BLaER1 (cell line): ENCODE results near the gene PRUNE2.
"Not testable (repeated sequence)": the region's sequence is repeated elsewhere in the genome, so short reads cannot be mapped to it uniquely, and the experiment has no call there.

Source experiments
- H3K27ac ChIP-seq: shearing (Covaris generic); formaldehyde crosslinking; 2 replicates; pipeline ENCODE4 v1.8.1; 2022
- H3K27me3 ChIP-seq: shearing (Covaris generic); formaldehyde crosslinking; 2 replicates; pipeline ENCODE4 v1.8.1; 2022
- H3K36me3 ChIP-seq: shearing (Covaris generic); formaldehyde crosslinking; 2 replicates; pipeline ENCODE4 v1.8.1; 2022
- H3K4me1 ChIP-seq: shearing (Covaris generic); formaldehyde crosslinking; 2 replicates; pipeline ENCODE4 v1.8.1; 2022
- H3K4me2 ChIP-seq: shearing (Covaris generic); formaldehyde crosslinking; 2 replicates; pipeline ENCODE4 v1.8.1; 2022
- H3K4me3 ChIP-seq: shearing (Covaris generic); formaldehyde crosslinking; 2 replicates; pipeline ENCODE4 v1.8.1; 2022
- H3K9ac ChIP-seq: shearing (Covaris generic); formaldehyde crosslinking; 2 replicates; pipeline ENCODE4 v1.8.1; 2022
- H3K9me3 ChIP-seq: shearing (Covaris generic); formaldehyde crosslinking; 2 replicates; pipeline ENCODE4 v1.8.1; 2022
- H4K20me1 ChIP-seq: shearing (Covaris generic); formaldehyde crosslinking; 2 replicates; pipeline ENCODE4 v1.8.1; 2022
- Cebpa-rat ChIP-seq: shearing (Covaris generic); IDR thresholded peaks from 2 replicates; pipeline ENCODE4 v1.8.1; 2022

The PRUNE2 gene

DNA sequence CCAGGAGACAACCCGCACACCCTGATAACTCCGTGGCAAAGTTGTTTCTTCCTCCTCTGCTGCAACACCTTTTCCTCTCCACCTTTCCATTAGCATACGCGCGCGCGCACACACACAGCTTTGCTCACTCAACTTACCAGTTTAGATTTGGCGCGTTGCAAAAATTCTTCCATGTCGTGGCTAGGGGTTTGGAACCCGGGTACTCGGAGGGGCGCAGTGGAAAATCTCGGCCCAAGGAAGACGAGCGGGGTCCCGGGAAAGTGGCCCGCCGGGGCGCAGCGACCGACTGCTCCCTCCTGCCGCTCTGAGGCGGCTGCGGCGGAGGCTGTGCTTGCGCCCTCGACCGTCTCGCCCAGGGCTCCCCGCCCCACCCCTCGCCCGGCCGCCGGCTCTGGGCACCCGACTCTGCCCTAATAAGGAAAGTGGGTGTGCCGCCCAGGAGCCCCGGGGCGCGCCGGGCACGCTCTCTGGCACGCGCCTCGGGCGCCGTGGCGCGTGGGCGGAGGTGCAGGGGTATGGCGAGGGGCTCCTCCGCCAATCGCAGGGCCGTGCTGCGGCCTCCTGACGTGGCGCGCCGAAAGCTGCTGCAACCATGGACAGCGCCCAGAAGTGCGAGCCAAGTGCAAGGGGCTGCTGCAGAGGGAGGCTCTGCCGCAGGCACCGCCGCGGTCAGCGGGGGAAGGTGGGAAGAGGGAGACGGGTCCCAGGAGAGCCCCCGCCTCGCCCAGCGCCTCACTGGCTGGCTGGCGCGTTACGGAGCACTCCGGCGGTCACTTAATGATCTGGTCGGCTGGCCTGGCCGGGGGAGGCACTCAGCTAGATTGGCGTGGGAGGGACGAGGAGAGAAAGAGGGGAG lies at the start of gene PRUNE2:
PRUNE2 (minus strand) TSS at position 324 of the 856 bp plus-strand sequence; CDS start at position 173, 151 bp downstream.
- no peak within 1 kb of the TSS for H3K9ac ChIP-seq

DNA sequence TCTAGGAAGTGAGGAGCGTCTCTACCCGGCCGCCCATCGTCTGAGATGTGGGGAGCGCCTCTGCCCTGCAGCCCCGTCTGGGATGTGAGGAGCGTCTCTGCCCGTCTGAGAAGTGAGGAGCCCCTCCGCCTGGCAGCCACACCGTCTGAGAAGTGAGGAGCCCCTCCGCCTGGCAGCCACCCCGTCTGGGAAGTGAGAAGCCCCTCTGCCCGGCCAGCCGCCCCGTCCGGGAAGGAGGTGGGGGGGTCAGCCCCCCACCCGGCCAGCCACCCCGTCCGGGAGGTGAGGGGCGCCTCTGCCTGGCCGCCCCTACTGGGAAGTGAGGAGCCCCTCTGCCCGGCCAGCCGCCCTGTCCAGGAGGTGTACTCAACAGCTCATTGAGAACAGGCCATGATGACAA lies 49.5 kb upstream of the PRUNE2 start:
- H4K20me1 ChIP-seq, H3K27me3 ChIP-seq, H3K9ac ChIP-seq, H3K36me3 ChIP-seq, H3K4me1 ChIP-seq, H3K9me3 ChIP-seq, H3K4me2 ChIP-seq, H3K4me3 ChIP-seq, H3K27ac ChIP-seq: not testable (repeated sequence)

More for the DNA sequence above, at the start of gene PRUNE2:
- H3K27me3 ChIP-seq, result no peaks in the 10 kb centered on the region
- no peak within 1 kb of the TSS for H3K27ac ChIP-seq
- H3K4me2 ChIP-seq, result no peak within 1 kb of the TSS
- H4K20me1 ChIP-seq, result no peaks in the 10 kb centered on the region
- no peaks in the 10 kb centered on the region for H3K36me3 ChIP-seq
- no peak within 1 kb of the TSS for H3K4me3 ChIP-seq
- H3K9me3 ChIP-seq, result no peaks in the 10 kb centered on the region
- no peaks in the 10 kb centered on the region for H3K4me1 ChIP-seq
- TF ChIP-seq Cebpa-rat, result no peak

- Histone ChIP-seq H4K20me1 (no peaks in the 10 kb centered on the region), H3K27me3 (no peaks in the 10 kb centered on the region), H3K9ac (no peak overlapping the region), H3K9me3 (peaks cover 5% of the 10 kb centered on the region), H3K4me1 (no peaks in the 10 kb centered on the region), H3K27ac (no peak overlapping the region), H3K4me2 (no peak overlapping the region), H3K36me3 (no peaks in the 10 kb centered on the region), H3K4me3 (no peak overlapping the region)
- TF ChIP-seq Cebpa-rat, result no peak
These were observed 44.0 kb upstream of the PRUNE2 start for GRCh38 chr9:76949865-76950264.

GRCh38 chr9:76944011-76944410 lies 38.1 kb upstream of the PRUNE2 start:
- H3K4me1 ChIP-seq, result no peaks in the 10 kb centered on the region
- no peaks in the 10 kb centered on the region for H4K20me1 ChIP-seq
- no peak overlapping the region for H3K4me3 ChIP-seq
- H3K4me2 ChIP-seq, result no peak overlapping the region
- H3K27me3 ChIP-seq, result no peaks in the 10 kb centered on the region
- H3K9ac ChIP-seq, result no peak overlapping the region
- H3K27ac ChIP-seq, result no peak overlapping the region
- no peaks in the 10 kb centered on the region for H3K36me3 ChIP-seq
- no peaks in the 10 kb centered on the region for H3K9me3 ChIP-seq
- TF ChIP-seq Cebpa-rat, result no peak

DNA sequence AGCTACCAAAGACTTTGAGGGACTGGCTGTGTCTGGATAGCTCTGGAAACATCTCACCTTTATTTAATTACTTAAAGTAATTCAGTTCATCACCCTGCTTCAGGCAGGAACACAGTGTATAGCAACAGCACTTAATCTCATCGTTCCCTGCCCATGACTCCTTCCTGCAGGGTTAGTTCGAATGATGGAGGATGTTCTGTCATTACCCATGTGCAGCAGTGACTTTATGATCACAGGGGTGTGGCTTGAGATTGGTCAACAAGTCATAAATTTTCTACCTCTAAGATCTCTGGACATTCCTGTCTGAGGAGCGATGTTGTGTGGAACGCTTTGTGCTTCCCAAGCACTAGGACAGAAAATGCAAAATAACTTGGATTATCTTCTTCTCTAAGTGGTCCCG lies 37.1 kb upstream of the PRUNE2 start:
- H3K4me1 ChIP-seq, result no peaks in the 10 kb centered on the region

GRCh38 chr9:76932757-76933156 lies 26.8 kb upstream of the PRUNE2 start:
- Histone ChIP-seq H3K4me1 (no peaks in the 10 kb centered on the region), H3K9me3 (no peaks in the 10 kb centered on the region), H3K9ac (no peak overlapping the region), H3K4me3 (no peak overlapping the region), H3K4me2 (no peak overlapping the region), H3K27ac (no peak overlapping the region), H4K20me1 (no peaks in the 10 kb centered on the region), H3K36me3 (no peaks in the 10 kb centered on the region), H3K27me3 (no peaks in the 10 kb centered on the region)
- TF ChIP-seq Cebpa-rat, result no peak

More for the DNA sequence above, 37.1 kb upstream of the PRUNE2 start:
- TF ChIP-seq Cebpa-rat, result no peak
- Histone ChIP-seq H4K20me1 (no peaks in the 10 kb centered on the region), H3K9ac (no peak overlapping the region), H3K27me3 (no peaks in the 10 kb centered on the region), H3K36me3 (no peaks in the 10 kb centered on the region), H3K27ac (no peak overlapping the region), H3K9me3 (no peaks in the 10 kb centered on the region; the same call in 1 of the 2 replicates), H3K4me3 (no peak overlapping the region), H3K4me2 (no peak overlapping the region)

DNA sequence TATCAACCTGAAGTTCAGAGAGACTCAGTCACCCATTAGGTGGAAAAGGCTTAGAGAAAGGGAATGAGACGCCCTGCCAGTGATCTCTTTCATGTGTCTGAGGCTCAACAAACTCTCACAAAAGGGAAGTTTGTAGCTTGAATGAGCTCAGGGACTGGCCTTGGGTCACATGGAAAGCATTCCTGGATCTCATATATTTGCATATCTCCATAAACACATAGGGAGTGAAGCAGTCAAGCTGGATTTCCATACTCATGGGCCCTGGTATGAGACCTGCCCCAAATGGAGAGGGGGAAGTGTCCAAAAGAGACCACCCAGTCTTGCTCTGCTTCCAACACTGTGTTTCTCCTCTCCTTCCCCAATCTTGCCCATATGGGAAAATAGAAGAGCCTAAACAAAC lies 26.4 kb upstream of the PRUNE2 start:
- Histone ChIP-seq H4K20me1 (no peaks in the 10 kb centered on the region), H3K4me2 (no peak overlapping the region), H3K4me1 (no peaks in the 10 kb centered on the region), H3K36me3 (no peaks in the 10 kb centered on the region), H3K27me3 (no peaks in the 10 kb centered on the region), H3K4me3 (no peak overlapping the region), H3K9me3 (no peaks in the 10 kb centered on the region), H3K9ac (no peak overlapping the region), H3K27ac (no peak overlapping the region)
- TF ChIP-seq Cebpa-rat, result no peak

DNA sequence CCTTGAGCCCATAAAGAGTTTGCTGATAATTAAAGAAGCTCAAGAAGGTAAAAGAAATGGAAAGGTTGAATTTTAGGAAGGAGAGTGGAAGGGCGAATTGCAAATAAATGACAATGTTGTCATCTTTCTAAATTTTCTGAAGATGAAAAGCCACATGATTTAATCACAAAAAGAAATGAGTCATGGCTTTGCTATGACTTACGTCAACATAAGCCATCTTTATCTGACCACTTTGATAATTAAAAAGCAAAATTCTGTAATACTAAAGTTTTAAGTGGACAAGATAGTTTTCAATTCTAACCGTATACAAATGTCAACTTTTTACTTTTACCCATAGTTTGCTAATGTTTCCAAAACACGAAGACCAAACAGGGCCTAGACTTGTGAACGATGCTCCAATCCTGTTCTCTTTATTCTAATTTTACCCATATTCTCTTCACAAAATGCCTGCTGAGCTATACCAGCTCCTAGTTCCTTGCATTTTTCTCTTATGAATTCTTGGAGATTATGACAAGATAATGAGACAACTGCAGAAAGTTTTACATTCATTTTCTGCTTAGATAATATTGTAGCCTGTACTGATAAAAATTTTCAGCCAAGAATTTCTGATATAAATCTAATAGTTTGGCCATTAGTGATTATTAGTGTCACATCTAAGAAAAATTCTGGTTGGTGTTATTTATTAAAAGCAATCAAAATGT lies 21.8 kb upstream of the PRUNE2 start:
- H3K4me2 ChIP-seq, result no peak overlapping the region
- no peak overlapping the region for H3K27ac ChIP-seq
- H3K36me3 ChIP-seq, result no peaks in the 10 kb centered on the region
- no peaks in the 10 kb centered on the region for H3K27me3 ChIP-seq
- no peak overlapping the region for H3K4me3 ChIP-seq
- no peak for TF ChIP-seq Cebpa-rat
- peaks cover 10% of the 10 kb centered on the region for H3K9me3 ChIP-seq
- no peak overlapping the region for H3K9ac ChIP-seq
- no peaks in the 10 kb centered on the region for H3K4me1 ChIP-seq
- H4K20me1 ChIP-seq, result no peaks in the 10 kb centered on the region

- no peak overlapping the region for H3K4me3 ChIP-seq
- no peaks in the 10 kb centered on the region for H3K36me3 ChIP-seq
- TF ChIP-seq Cebpa-rat, result no peak
- no peaks in the 10 kb centered on the region for H4K20me1 ChIP-seq
- H3K9ac ChIP-seq, result no peak overlapping the region
- no peak overlapping the region for H3K27ac ChIP-seq
- peaks cover 10% of the 10 kb centered on the region for H3K9me3 ChIP-seq
- no peak overlapping the region for H3K4me2 ChIP-seq
- no peaks in the 10 kb centered on the region for H3K4me1 ChIP-seq
- no peaks in the 10 kb centered on the region for H3K27me3 ChIP-seq
These were observed 20.9 kb upstream of the PRUNE2 start for GRCh38 chr9:76926846-76927245.

GRCh38 chr9:76926324-76926741 lies 20.4 kb upstream of the PRUNE2 start:
- peaks cover 10% of the 10 kb centered on the region for H3K9me3 ChIP-seq
- no peaks in the 10 kb centered on the region for H3K36me3 ChIP-seq
- no peak overlapping the region for H3K4me2 ChIP-seq
- H3K4me1 ChIP-seq, result no peaks in the 10 kb centered on the region
- H3K27ac ChIP-seq, result no peak overlapping the region
- no peak overlapping the region for H3K9ac ChIP-seq
- no peak for TF ChIP-seq Cebpa-rat
- H4K20me1 ChIP-seq, result no peaks in the 10 kb centered on the region
- no peaks in the 10 kb centered on the region for H3K27me3 ChIP-seq
- no peak overlapping the region for H3K4me3 ChIP-seq
